DMS 273 treated with DMSO at 0.1 percent for 48 hours (cell line): ENCODE data around the gene USP49.
"Not testable (repeated sequence)": the region's sequence is repeated elsewhere in the genome, so short reads cannot be mapped to it uniquely, and the experiment has no call there.

Source experiments
- DNase-seq: peaks from one replicate; lab custom pipeline; 2025; lab: John Stamatoyannopoulos, UW

USP49 gene

GRCh38 chr6:41895300-41896233 lies at the start of gene USP49:
TSS of gene USP49 (minus strand) at chr6:41895375. CDS start at chr6:41806983, 88,392 bp downstream.
- DNase-seq = peak; percentile 71

GRCh38 chr6:41943456-41943855 lies 48.3 kb upstream of the USP49 start:
- no peak for DNase-seq

- not testable (repeated sequence) for DNase-seq
Measured at GRCh38 chr6:41942882-41943281, 47.7 kb upstream of the USP49 start.

GRCh38 chr6:41942067-41942851 lies 47.1 kb upstream of the USP49 start:
- no peak for DNase-seq

- peak; percentile 56 for DNase-seq
Measured at GRCh38 chr6:41941280-41942066, 46.3 kb upstream of the USP49 start, which contains the start of gene CCND3. TSS of gene CCND3 (minus strand) at chr6:41941808. CDS start at chr6:41941649, 159 bp downstream.

- peak; percentile 7 for DNase-seq
Measured at GRCh38 chr6:41940759-41941279, 45.6 kb upstream of the USP49 start.

GRCh38 chr6:41939848-41940758 lies 44.9 kb upstream of the USP49 start:
- DNase-seq = no peak

- no peak for DNase-seq
Measured at GRCh38 chr6:41939176-41939847, 44.1 kb upstream of the USP49 start.

GRCh38 chr6:41938590-41939175 lies 43.5 kb upstream of the USP49 start:
- no peak for DNase-seq

GRCh38 chr6:41937861-41938574 lies 42.8 kb upstream of the USP49 start:
- no peak for DNase-seq

GRCh38 chr6:41937472-41937860 lies 42.3 kb upstream of the USP49 start:
- DNase-seq = no peak

- DNase-seq = peak; percentile 40
Measured at GRCh38 chr6:41936073-41936837, 41.1 kb upstream of the USP49 start.

GRCh38 chr6:41935685-41936072 lies 40.5 kb upstream of the USP49 start:
- DNase-seq = no peak

GRCh38 chr6:41935193-41935574 lies 40.0 kb upstream of the USP49 start:
- DNase-seq = no peak

- no peak for DNase-seq
Measured at GRCh38 chr6:41934278-41935192, 39.4 kb upstream of the USP49 start.

GRCh38 chr6:41932378-41932777 lies 37.2 kb upstream of the USP49 start:
- no peak for DNase-seq

- no peak for DNase-seq
Measured at GRCh38 chr6:41931792-41932191, 36.6 kb upstream of the USP49 start.
